GM19238 (cell line): ENCODE data around the gene SHLD2.
A peak's percentile ranks its signal among the peaks of the same experiment; 100 is the strongest.
"Not testable (repeated sequence)": the region's sequence is repeated elsewhere in the genome, so short reads cannot be mapped to it uniquely, and the experiment has no call there.

Source experiments
- DNase-seq: peaks from one replicate; pipeline ENCODE4 v3.0.0; 2011; ENCODE audit warnings: low spot score; ENCODE audit not compliant: insufficient read length

SHLD2 gene

GRCh38 chr10:87094373-87095235, at the start of gene SHLD2, which contains the start of gene GLUD1:
Gene SHLD2, plus strand, starts transcription at chr10:87095206. Its CDS starts 56,149 bp downstream, at chr10:87151355.
Gene GLUD1, minus strand, starts transcription at chr10:87094843. Its CDS starts 74 bp downstream, at chr10:87094769.
- peak; percentile 82 for DNase-seq

- DNase-seq, result no peak
Measured at GRCh38 chr10:87045434-87045938, 49.5 kb upstream of the SHLD2 start.

GRCh38 chr10:87053111-87053510, 41.9 kb upstream of the SHLD2 start:
- no peak for DNase-seq

- DNase-seq, result no peak
Measured at GRCh38 chr10:87053577-87054181, 41.3 kb upstream of the SHLD2 start.

GRCh38 chr10:87054373-87055295, 40.4 kb upstream of the SHLD2 start:
- DNase-seq, result no peak

- no peak for DNase-seq
Measured at GRCh38 chr10:87058171-87058570, 36.8 kb upstream of the SHLD2 start.

- no peak for DNase-seq
Measured at GRCh38 chr10:87059401-87059800, 35.6 kb upstream of the SHLD2 start.

GRCh38 chr10:87060280-87060928, 34.6 kb upstream of the SHLD2 start:
- DNase-seq, result no peak

GRCh38 chr10:87064651-87065050, 30.4 kb upstream of the SHLD2 start:
- DNase-seq, result no peak

- no peak for DNase-seq
Measured at GRCh38 chr10:87066178-87066577, 28.8 kb upstream of the SHLD2 start.

- no peak for DNase-seq
Measured at GRCh38 chr10:87066865-87067264, 28.1 kb upstream of the SHLD2 start.

GRCh38 chr10:87068281-87068680, 26.7 kb upstream of the SHLD2 start:
- DNase-seq, result no peak

- DNase-seq, result no peak
Measured at GRCh38 chr10:87072449-87072848, 22.6 kb upstream of the SHLD2 start.

- DNase-seq, result not testable (repeated sequence)
Measured at GRCh38 chr10:87076421-87076820, 18.6 kb upstream of the SHLD2 start.

- DNase-seq, result no peak
Measured at GRCh38 chr10:87079106-87079836, 15.7 kb upstream of the SHLD2 start.

- not testable (repeated sequence) for DNase-seq
Measured at GRCh38 chr10:87080621-87081020, 14.4 kb upstream of the SHLD2 start.

GRCh38 chr10:87081574-87081973, 13.4 kb upstream of the SHLD2 start:
- DNase-seq, result not testable (repeated sequence)

- not testable (repeated sequence) for DNase-seq
Measured at GRCh38 chr10:87082219-87082618, 12.8 kb upstream of the SHLD2 start.

- not testable (repeated sequence) for DNase-seq
Measured at GRCh38 chr10:87083576-87084290, 11.3 kb upstream of the SHLD2 start.
